ENCODE data around the gene ASTN2.

GRCh38 chr9:116404228-116404627 lies 1010.6 kb downstream of the ASTN2 start:
- TF ChIP-seq POLR2AphosphoS5 (IDR thresholded peaks at IDR 0.05) (no peak), CTCF (IDR thresholded peaks at IDR 0.05; ENCODE audit: poor library complexity, severe bottlenecking) (no peak), REST (IDR thresholded peaks at IDR 0.05; ENCODE audit: borderline replicate concordance) (no peak), RAD21 (conservative IDR thresholded peaks at IDR 0.05) (no peak), EZH2 (IDR thresholded peaks at IDR 0.05; ENCODE audit: borderline replicate concordance, insufficient read depth, low read length, poor library complexity, severe bottlenecking) (no peak), TAF1 (IDR thresholded peaks at IDR 0.05; ENCODE audit: low read depth) (no peak), EP300 (conservative IDR thresholded peaks at IDR 0.05; ENCODE audit: poor library complexity, severe bottlenecking) (no peak), MXI1 (conservative IDR thresholded peaks at IDR 0.05; ENCODE audit: poor library complexity, severe bottlenecking) (no peak)
